ENCODE measurements around the gene GNAL.

Gene GNAL

GRCh38 chr18:11864471-11864870 is 175.4 kb downstream of the GNAL start:
- H3K27ac ChIP-seq (ENCODE audit: low read depth, low read length), result no peak overlapping the region
- H3K4me3 ChIP-seq (ENCODE audit: insufficient read depth, low read length, poor library complexity, severe bottlenecking), result no peak overlapping the region
- H3K79me2 ChIP-seq (ENCODE audit: insufficient read depth, low read length), result no peaks in the 10 kb centered on the region
- TF ChIP-seq CTCF (IDR thresholded peaks at IDR 0.05; ENCODE audit: insufficient read depth, low read length, poor library complexity, severe bottlenecking) (no peak), EZH2phosphoT487 (conservative IDR thresholded peaks at IDR 0.05; ENCODE audit: low read length) (no peak)
- H3K4me2 ChIP-seq (ENCODE audit: low read depth, low read length, poor library complexity, severe bottlenecking), result no peak overlapping the region
- no peaks in the 10 kb centered on the region for H4K20me1 ChIP-seq (ENCODE audit: low read depth, low read length)
- no peak overlapping the region for H3K9ac ChIP-seq (ENCODE audit: low read length)
- H3F3A ChIP-seq (ENCODE audit: insufficient read depth), result no peaks in the 10 kb centered on the region
- no peaks in the 10 kb centered on the region for H3K27me3 ChIP-seq (ENCODE audit: low read length)
- H2AFZ ChIP-seq (ENCODE audit: low read depth, low read length, severe bottlenecking), result no peak overlapping the region
- H3K36me3 ChIP-seq (ENCODE audit: low read length), result no peaks in the 10 kb centered on the region
- no peaks in the 10 kb centered on the region for H3K9me3 ChIP-seq (ENCODE audit: insufficient read depth, low read length)
- no peaks in the 10 kb centered on the region for H3K9me2 ChIP-seq (replicated peaks; ENCODE audit: insufficient read depth, low read length)

GRCh38 chr18:11865071-11865470 is 176.0 kb downstream of the GNAL start:
- Histone ChIP-seq H3K27ac (ENCODE audit: low read depth, low read length) (no peak overlapping the region), H3K4me3 (ENCODE audit: insufficient read depth, low read length, poor library complexity, severe bottlenecking) (no peak overlapping the region), H3K36me3 (ENCODE audit: low read length) (no peaks in the 10 kb centered on the region), H3K79me2 (ENCODE audit: insufficient read depth, low read length) (no peaks in the 10 kb centered on the region), H3K27me3 (ENCODE audit: low read length) (no peaks in the 10 kb centered on the region), H3F3A (ENCODE audit: insufficient read depth) (no peaks in the 10 kb centered on the region), H3K9ac (ENCODE audit: low read length) (no peak overlapping the region), H3K4me2 (ENCODE audit: low read depth, low read length, poor library complexity, severe bottlenecking) (no peak overlapping the region), H3K9me3 (ENCODE audit: insufficient read depth, low read length) (no peaks in the 10 kb centered on the region), H3K9me2 (replicated peaks; ENCODE audit: insufficient read depth, low read length) (no peaks in the 10 kb centered on the region), H2AFZ (ENCODE audit: low read depth, low read length, severe bottlenecking) (no peak overlapping the region), H4K20me1 (ENCODE audit: low read depth, low read length) (no peaks in the 10 kb centered on the region)
- TF ChIP-seq CTCF (IDR thresholded peaks at IDR 0.05; ENCODE audit: insufficient read depth, low read length, poor library complexity, severe bottlenecking) (no peak), EZH2phosphoT487 (conservative IDR thresholded peaks at IDR 0.05; ENCODE audit: low read length) (no peak)

GRCh38 chr18:11866329-11866728 is 177.3 kb downstream of the GNAL start:
- H3K9ac ChIP-seq (ENCODE audit: low read length), result no peak overlapping the region
- no peak overlapping the region for H2AFZ ChIP-seq (ENCODE audit: low read depth, low read length, severe bottlenecking)
- H3K9me3 ChIP-seq (ENCODE audit: insufficient read depth, low read length), result no peaks in the 10 kb centered on the region
- TF ChIP-seq CTCF (IDR thresholded peaks at IDR 0.05; ENCODE audit: insufficient read depth, low read length, poor library complexity, severe bottlenecking), result no peak
- TF ChIP-seq EZH2phosphoT487 (conservative IDR thresholded peaks at IDR 0.05; ENCODE audit: low read length), result no peak
- H3K27me3 ChIP-seq (ENCODE audit: low read length), result no peaks in the 10 kb centered on the region
- no peaks in the 10 kb centered on the region for H3K79me2 ChIP-seq (ENCODE audit: insufficient read depth, low read length)
- no peak overlapping the region for H3K4me3 ChIP-seq (ENCODE audit: insufficient read depth, low read length, poor library complexity, severe bottlenecking)
- no peaks in the 10 kb centered on the region for H3K9me2 ChIP-seq (replicated peaks; ENCODE audit: insufficient read depth, low read length)
- no peak overlapping the region for H3K27ac ChIP-seq (ENCODE audit: low read depth, low read length)
- no peak overlapping the region for H3K4me2 ChIP-seq (ENCODE audit: low read depth, low read length, poor library complexity, severe bottlenecking)
- no peaks in the 10 kb centered on the region for H4K20me1 ChIP-seq (ENCODE audit: low read depth, low read length)
- no peaks in the 10 kb centered on the region for H3F3A ChIP-seq (ENCODE audit: insufficient read depth)
- no peaks in the 10 kb centered on the region for H3K36me3 ChIP-seq (ENCODE audit: low read length)
